SK-N-SH (cell line): ENCODE measurements around the gene ZNF774. TPM values are rescaled to one million over a fixed set of nuclear protein-coding genes. Genes with fewer than 3 reads are reported as not detected.

Experiments used
- CTCF ChIA-PET: fragments of 300-600, 350-600 bp; formaldehyde crosslinking; extraction: SDS; loops from one replicate; lab custom pipeline; 2021; lab: Yijun Ruan, JAX
- POLR2A ChIA-PET: fragments of 350-600 bp; sonication (Branson Sonifier 250); formaldehyde crosslinking; extraction: SDS; loops from one replicate; lab custom pipeline; 2020; ENCODE audit warnings: antibody characterized with exemption, inconsistent platforms; lab: Yijun Ruan, JAX
- DNase-seq: peaks from one replicate; pipeline ENCODE4 v3.0.0; 2012
- H2AFZ ChIP-seq: fragments of 200-600 bp; sonication (generic); 2 replicates; pipeline ENCODE4 v1.8.1; 2016; ENCODE audit warnings: antibody characterized with exemption, mild to moderate bottlenecking, low read depth
- H3F3A ChIP-seq: fragments of 200-600 bp; sonication (generic); replicated peaks from 2 replicates; pipeline ENCODE3; 2016; ENCODE audit warnings: antibody characterized with exemption, mild to moderate bottlenecking; ENCODE audit not compliant: insufficient read depth
- H3K27ac ChIP-seq, 2 experiments: fragments of 200-500 bp in 1 of 2; fragments of 200-600 bp in 1 of 2; sonication (Bioruptor generic) in 1 of 2; sonication (generic), shearing (Covaris generic) in 1 of 2; 2 replicates each; pipeline versions ENCODE4 v1.5.1 to v1.6.1; 2014 to 2016; ENCODE audit warnings: low read depth in 2 of 2, inconsistent platforms in 1 of 2, low read length in 1 of 2, mild to moderate bottlenecking in 1 of 2, mixed read lengths in 1 of 2
- H3K27me3 ChIP-seq: fragments of 200-600 bp; sonication (generic), shearing (Covaris generic); 2 replicates; pipeline ENCODE4 v1.6.1; 2016; ENCODE audit warnings: mixed run types; ENCODE audit not compliant: insufficient read depth
- H3K36me3 ChIP-seq, 2 experiments: fragments of 200-500 bp in 1 of 2; fragments of 200-600 bp in 1 of 2; sonication (Bioruptor generic) in 1 of 2; sonication (generic) in 1 of 2; replicated peaks in 1 of 2; 2 replicates each; pipeline versions ENCODE3 to v1.5.1; 2014 to 2016; ENCODE audit warnings: low read length in 1 of 2, mild to moderate bottlenecking in 1 of 2; ENCODE audit not compliant: insufficient read depth in 2 of 2, control insufficient read depth in 1 of 2
- H3K4me1 ChIP-seq, 2 experiments: fragments of 200-500 bp in 1 of 2; fragments of 200-600 bp in 1 of 2; sonication (Bioruptor generic) in 1 of 2; sonication (generic), shearing (Covaris generic) in 1 of 2; 2 replicates each; pipeline versions ENCODE4 v1.5.1 to v1.6.1; 2014 to 2016; ENCODE audit warnings: low read depth in 1 of 2, low read length in 1 of 2, mixed run types in 1 of 2; ENCODE audit not compliant: insufficient read depth in 2 of 2, control insufficient read depth in 1 of 2
- H3K4me2 ChIP-seq: fragments of 200-600 bp; sonication (generic), shearing (Covaris generic); 2 replicates; pipeline ENCODE4 v1.6.1; 2017; ENCODE audit warnings: mixed run types
- H3K4me3 ChIP-seq, 2 experiments: fragments of 200-500 bp in 1 of 2; fragments of 200-600 bp in 1 of 2; sonication (Bioruptor generic) in 1 of 2; sonication (generic), shearing (Covaris generic) in 1 of 2; 2 replicates each; pipeline versions ENCODE4 v1.5.1 to v1.8.1; 2014 to 2016; ENCODE audit warnings: low read depth in 2 of 2, inconsistent platforms in 1 of 2, low read length in 1 of 2, mild to moderate bottlenecking in 1 of 2, mixed read lengths in 1 of 2, moderate library complexity in 1 of 2
- H3K79me2 ChIP-seq: fragments of 200-600 bp; sonication (generic); 2 replicates; pipeline ENCODE4 v1.8.1; 2017; ENCODE audit warnings: mild to moderate bottlenecking; ENCODE audit not compliant: insufficient read depth
- H3K9ac ChIP-seq: fragments of 200-600 bp; sonication (generic); 2 replicates; pipeline ENCODE4 v1.6.1; 2017; ENCODE audit warnings: mixed run types
- H3K9me2 ChIP-seq: fragments of 200-600 bp; sonication (generic); 2 replicates; pipeline ENCODE4 v1.6.1; 2017; ENCODE audit warnings: mixed run types
- H3K9me3 ChIP-seq: fragments of 200-600 bp; sonication (generic); 2 replicates; pipeline ENCODE4 v1.6.1; 2017; ENCODE audit warnings: mixed run types, mild to moderate bottlenecking, moderate library complexity
- H4K20me1 ChIP-seq: fragments of 200-600 bp; sonication (generic); 2 replicates; pipeline ENCODE4 v1.6.1; 2017; ENCODE audit warnings: mild to moderate bottlenecking, mixed run types; ENCODE audit not compliant: insufficient read depth
- CHD2 ChIP-seq: fragments of 150-350 bp; IDR thresholded peaks from 2 replicates; pipeline ENCODE4 v1.6.1; 2018; ENCODE audit warnings: low read length; ENCODE audit not compliant: partially characterized antibody
- ELF1 ChIP-seq: IDR thresholded peaks from 2 replicates; pipeline ENCODE4 v1.4.0; 2012
- EZH2phosphoT487 ChIP-seq: fragments of 200-600 bp; sonication (generic); IDR thresholded peaks from 2 replicates; pipeline ENCODE4 v1.6.1; 2017; ENCODE audit warnings: low read depth, mixed run types, mild to moderate bottlenecking, antibody characterized with exemption, moderate library complexity, borderline replicate concordance
- FOSL2 ChIP-seq: IDR thresholded peaks from 2 replicates; pipeline ENCODE4 v1.4.0; 2012; ENCODE audit warnings: low read depth, mild to moderate bottlenecking, moderate library complexity, borderline replicate concordance
- GATA2 ChIP-seq: sonication (generic); formaldehyde crosslinking; IDR thresholded peaks from 2 replicates; pipeline ENCODE4 v1.5.0; 2020; ENCODE audit warnings: mild to moderate bottlenecking, missing genetic modification reagents
- MEF2A ChIP-seq: IDR thresholded peaks from 2 replicates; pipeline ENCODE4 v1.4.0; 2012; ENCODE audit warnings: low read depth, borderline replicate concordance
- MXI1 ChIP-seq: IDR thresholded peaks from 2 replicates; pipeline ENCODE4 v1.6.1; 2012; ENCODE audit warnings: mild to moderate bottlenecking, low read depth, low read length, improper control_type of control experiment
- NFIC ChIP-seq: IDR thresholded peaks from 2 replicates; pipeline ENCODE4 v1.4.0; 2012; ENCODE audit warnings: borderline replicate concordance
- NRF1 ChIP-seq: IDR thresholded peaks from 2 replicates; pipeline ENCODE4 v1.6.1; 2012; ENCODE audit warnings: low read depth, mild to moderate bottlenecking, low read length
- POLR2AphosphoS5 ChIP-seq: IDR thresholded peaks from 2 replicates; pipeline ENCODE4 v1.6.1; 2012; ENCODE audit warnings: low read depth, low read length
- RCOR1 ChIP-seq: fragments of 150-350 bp; IDR thresholded peaks from 2 replicates; pipeline ENCODE4 v1.6.1; 2017; ENCODE audit warnings: antibody characterized with exemption, low read length
- REST ChIP-seq: IDR thresholded peaks from 2 replicates; pipeline ENCODE4 v1.6.1; 2012; ENCODE audit warnings: mild to moderate bottlenecking, low read depth, low read length, moderate library complexity
- RXRA ChIP-seq: IDR thresholded peaks from 2 replicates; pipeline ENCODE4 v1.4.0; 2012; ENCODE audit warnings: low read depth, mild to moderate bottlenecking, borderline replicate concordance
- SIN3A ChIP-seq: IDR thresholded peaks from 2 replicates; pipeline ENCODE4 v1.6.1; 2012; ENCODE audit warnings: low read depth, mild to moderate bottlenecking, low read length, moderate library complexity, borderline replicate concordance
- SMC3 ChIP-seq: IDR thresholded peaks from 2 replicates; pipeline ENCODE4 v1.6.1; 2012; ENCODE audit warnings: low read depth, low read length, improper control_type of control experiment
- TAF1 ChIP-seq: IDR thresholded peaks from 2 replicates; pipeline ENCODE4 v1.6.1; 2012; ENCODE audit warnings: low read depth, mild to moderate bottlenecking, low read length, moderate library complexity, borderline replicate concordance
- TCF12 ChIP-seq: IDR thresholded peaks from 2 replicates; pipeline ENCODE4 v1.4.0; 2012
- USF1 ChIP-seq: IDR thresholded peaks from 2 replicates; pipeline ENCODE4 v1.4.0; 2012; ENCODE audit warnings: low read depth, borderline replicate concordance
- USF2 ChIP-seq: fragments of 150-350 bp; IDR thresholded peaks from 2 replicates; pipeline ENCODE4 v1.6.1; 2017; ENCODE audit warnings: antibody characterized with exemption, low read length, low read depth, borderline replicate concordance
- YY1 ChIP-seq: IDR thresholded peaks from 2 replicates; pipeline ENCODE4 v1.4.0; 2012; ENCODE audit warnings: low read depth, mild to moderate bottlenecking
- WGBS: methylation state at CpG from one replicate; pipeline ENCODE4 v1.1.6; 2017; ENCODE audit warnings: low lambda C conversion rate; 5-methylcytosine and 5-hydroxymethylcytosine counted together
- polyA plus RNA-seq, 3 experiments: library from polyadenylated mRNA; depleted of rRNA; stranded (reverse); fragments of >200 nt; gene quantifications; 2 replicates each; pipeline ENCODE4 v1.2.3, GENCODE V29; 2012

ZNF774 gene
- polyA plus RNA-seq, 1 of the 3 experiments (the other 2 are of a cell fraction), result 1.8 TPM

GRCh38 chr15:90349072-90349471 is 3.0 kb upstream of the ZNF774 start:
- Histone ChIP-seq H3K4me2 (no peak overlapping the region), H3K4me1 (peaks cover 4 to 5% of the 10 kb centered on the region in 2 experiments; a peak in 1 of 4 replicates), H3K36me3 (no peaks in the 10 kb centered on the region), H3K9me3 (no peaks in the 10 kb centered on the region), H3K79me2 (no peaks in the 10 kb centered on the region), H3F3A (peaks cover 7% of the 10 kb centered on the region), H3K27me3 (no peaks in the 10 kb centered on the region), H3K9ac (no peak overlapping the region), H3K27ac (no peak overlapping the region), H3K4me3 (no peak overlapping the region), H3K9me2 (no peaks in the 10 kb centered on the region), H4K20me1 (no peaks in the 10 kb centered on the region), H2AFZ (no peak overlapping the region)
- CTCF ChIA-PET, result interaction anchor here (1.2 kb wide), 1 partner anchor 29 kb away, joined by 3 read pairs; no protein-coding TSS in a partner anchor
- POLR2A ChIA-PET, result no interaction called here
- 93% methylated on average over 21 of the region's 21 CpGs for WGBS
- TF ChIP-seq MEF2A, result no peak
- no peak for TF ChIP-seq CHD2
- no peak for TF ChIP-seq ELF1
- no peak for TF ChIP-seq NRF1
- TF ChIP-seq POLR2AphosphoS5, result no peak
- TF ChIP-seq EZH2phosphoT487, result no peak
- no peak for TF ChIP-seq RCOR1
- DNase-seq, result no peak

- peaks cover 7% of the 10 kb centered on the region for H3F3A ChIP-seq
- no peaks in the 10 kb centered on the region for H3K27me3 ChIP-seq
- POLR2A ChIA-PET, result no interaction called here
- no peak for DNase-seq
- H3K4me2 ChIP-seq, result no peak overlapping the region
- H3K9me2 ChIP-seq, result no peaks in the 10 kb centered on the region
- 91% methylated on average over 9 of the region's 9 CpGs for WGBS
- no peaks in the 10 kb centered on the region for H3K9me3 ChIP-seq
- H3K27ac ChIP-seq, result no peak overlapping the region
- CTCF ChIA-PET, result interaction anchor here (1.2 kb wide), 1 partner anchor 30 kb away, joined by 3 read pairs; no protein-coding TSS in a partner anchor
- H3K79me2 ChIP-seq, result no peaks in the 10 kb centered on the region
- no peak overlapping the region for H3K9ac ChIP-seq
- no peaks in the 10 kb centered on the region for H4K20me1 ChIP-seq
- H2AFZ ChIP-seq, result no peak overlapping the region
- H3K4me1 ChIP-seq, result peaks cover 4 to 5% of the 10 kb centered on the region in 2 experiments; a peak in 1 of 4 replicates
- H3K36me3 ChIP-seq, result no peaks in the 10 kb centered on the region
- no peak for TF ChIP-seq REST
- TF ChIP-seq FOSL2, result no peak
- no peak for TF ChIP-seq SIN3A
- no peak for TF ChIP-seq SMC3
- no peak for TF ChIP-seq TCF12
- TF ChIP-seq USF2, result no peak
- no peak for TF ChIP-seq TAF1
- TF ChIP-seq YY1, result no peak
- no peak for TF ChIP-seq RXRA
- no peak for TF ChIP-seq MEF2A
- no peak for TF ChIP-seq NFIC
- no peak for TF ChIP-seq GATA2 (CRISPR knock-in tag)
- TF ChIP-seq USF1, result no peak
- TF ChIP-seq EZH2phosphoT487, result no peak
- TF ChIP-seq MXI1, result no peak
- H3K4me3 ChIP-seq, result no peak overlapping the region
These were observed 2.3 kb upstream of the ZNF774 start for GRCh38 chr15:90349821-90350220.
